ENCODE results near the gene HCK.

The HCK gene

GRCh38 chr20:32142088-32142487 is 90.0 kb downstream of the HCK start:
- no peak for DNase-seq (ENCODE audit: low spot score)
- no peak for TF ChIP-seq CTCF (IDR thresholded peaks at IDR 0.05; ENCODE audit: extremely low read depth, missing control alignments)

- no peak for TF ChIP-seq CTCF (IDR thresholded peaks at IDR 0.05; ENCODE audit: extremely low read depth, missing control alignments)
- DNase-seq (ENCODE audit: low spot score): no peak
Measured at GRCh38 chr20:32142991-32143390, 90.9 kb downstream of the HCK start.

GRCh38 chr20:32144898-32145662 is 93.0 kb downstream of the HCK start:
- no peak for TF ChIP-seq CTCF (IDR thresholded peaks at IDR 0.05; ENCODE audit: extremely low read depth, missing control alignments)
- no peak for DNase-seq (ENCODE audit: low spot score)

GRCh38 chr20:32149566-32150170 is 97.6 kb downstream of the HCK start:
- no peak for DNase-seq (ENCODE audit: low spot score)
- no peak for TF ChIP-seq CTCF (IDR thresholded peaks at IDR 0.05; ENCODE audit: extremely low read depth, missing control alignments)

GRCh38 chr20:32150291-32150848 is 98.3 kb downstream of the HCK start:
- DNase-seq (ENCODE audit: low spot score): no peak
- no peak for TF ChIP-seq CTCF (IDR thresholded peaks at IDR 0.05; ENCODE audit: extremely low read depth, missing control alignments)

Measured in GM20000 (cell line).